Measurements from ENCODE around the gene UNK. TPM values are rescaled to one million over a fixed set of nuclear protein-coding genes. Genes with fewer than 3 reads are reported as not detected.
"Not testable (repeated sequence)": the region's sequence is repeated elsewhere in the genome, so short reads cannot be mapped to it uniquely, and the experiment has no call there.

Gene UNK
- total and polyA plus RNA-seq, 10 donors: 19.0 to 53.8 (median 46.2) TPM

- DNase-seq: peak; percentile 55
Observed at GRCh38 chr17:75808905-75809621, 24.5 kb downstream of the UNK start.

GRCh38 chr17:75809631-75810111 is 25.1 kb downstream of the UNK start:
- Histone ChIP-seq H3K27ac (no peak overlapping the region), H3K27me3 (replicated peaks in 1 of 7) (no peaks in the 10 kb centered on the region), H3K9me3 (no peaks in the 10 kb centered on the region), H3K4me1 (peaks cover 0 to 23% (median 4%) of the 10 kb centered on the region in 6 donors), H3K4me3 (no peak overlapping the region), H3K36me3 (peaks cover 0 to 67% (median 52%) of the 10 kb centered on the region in 6 donors)
- WGBS, 5 donors: 89 to 95% (median 94%) methylated on average over 24 of the region's 24 CpGs
- DNase-seq: peak; percentile 68
- TF ChIP-seq POLR2AphosphoS5 (IDR thresholded peaks at IDR 0.05): peak in 1 of 3 donors; percentile 50
- no peak for TF ChIP-seq POLR2A (IDR thresholded peaks at IDR 0.05)
- no peak for TF ChIP-seq CTCF (IDR thresholded peaks at IDR 0.05 in 8 of 11, conservative IDR thresholded peaks at IDR 0.05 in 3 of 11)
- intact Hi-C loops (cut with DNase I; ENCODE audit: low total_unique reads): no loop called here

More at GRCh38 chr17:75808905-75809621, 24.5 kb downstream of the UNK start:
- Histone ChIP-seq H3K9me3 (no peaks in the 10 kb centered on the region), H3K36me3 (peaks cover 0 to 61% (median 46%) of the 10 kb centered on the region in 6 donors), H3K4me3 (no peak overlapping the region), H3K27ac (no peak overlapping the region), H3K4me1 (peaks cover 0 to 29% (median 8%) of the 10 kb centered on the region in 6 donors), H3K27me3 (replicated peaks in 1 of 7) (no peaks in the 10 kb centered on the region)
- intact Hi-C loops (cut with DNase I; ENCODE audit: low total_unique reads): no loop called here
- TF ChIP-seq CTCF (IDR thresholded peaks at IDR 0.05 in 8 of 11, conservative IDR thresholded peaks at IDR 0.05 in 3 of 11): no peak
- no peak for TF ChIP-seq POLR2A (IDR thresholded peaks at IDR 0.05)
- no peak for TF ChIP-seq POLR2AphosphoS5 (IDR thresholded peaks at IDR 0.05)
- 77 to 88% (median 80%) methylated on average over 14 to 18 of the region's 18 CpGs for WGBS, 5 donors

- H3K4me1 ChIP-seq: peaks cover 0 to 21% (median 4%) of the 10 kb centered on the region in 6 donors
- H3K36me3 ChIP-seq: peaks cover 0 to 73% (median 56%) of the 10 kb centered on the region in 6 donors
- 94 to 98% (median 96%) methylated on average over 5 of the region's 5 CpGs for WGBS, 5 donors
- no peaks in the 10 kb centered on the region for H3K9me3 ChIP-seq
- DNase-seq: no peak
- TF ChIP-seq CTCF (IDR thresholded peaks at IDR 0.05 in 8 of 11, conservative IDR thresholded peaks at IDR 0.05 in 3 of 11) (no peak), POLR2A (IDR thresholded peaks at IDR 0.05) (no peak), POLR2AphosphoS5 (IDR thresholded peaks at IDR 0.05) (no peak)
- no peak overlapping the region for H3K4me3 ChIP-seq
- intact Hi-C loops (cut with DNase I; ENCODE audit: low total_unique reads): no loop called here
- no peak overlapping the region for H3K27ac ChIP-seq
- H3K27me3 ChIP-seq (replicated peaks in 1 of 7): no peaks in the 10 kb centered on the region
Observed at GRCh38 chr17:75810216-75810615, 25.6 kb downstream of the UNK start.

- 96 to 98% (median 97%) methylated on average over 11 of the region's 11 CpGs for WGBS, 5 donors
- H3K27me3 ChIP-seq (replicated peaks in 1 of 7); H3K9me3 ChIP-seq; intact Hi-C loops (cut with DNase I; ENCODE audit: low total_unique reads); H3K4me3 ChIP-seq; H3K27ac ChIP-seq: not testable (repeated sequence)
- peak; percentile 20 for DNase-seq
- H3K36me3 ChIP-seq: peaks cover 0 to 78% (median 61%) of the 10 kb centered on the region in 6 donors
- peaks cover 0 to 21% (median 4%) of the 10 kb centered on the region in 6 donors for H3K4me1 ChIP-seq
Observed at GRCh38 chr17:75810756-75811155, 26.1 kb downstream of the UNK start.

Measured in spleen (tissue), 11 donors.